B cell (primary cell): ENCODE results near the gene ADCY2. TPM values are rescaled to one million over a fixed set of nuclear protein-coding genes. Genes with fewer than 3 reads are reported as not detected.

ENCODE experiments used
- ATAC-seq: fragments of 200-7000 bp; cut with Tn5 transposase; one replicate; pipeline ENCODE4 v1.10.0; 2021; ENCODE audit warnings: low read depth, mild to moderate bottlenecking, moderate number of reproducible peaks, moderate library complexity
- CTCF ChIA-PET: fragments of 350-600 bp; sonication (Branson Sonifier 250); formaldehyde crosslinking; loops from one replicate; lab custom pipeline; 2021; ENCODE audit warnings: antibody characterized with exemption, inconsistent platforms; lab: Charles Lee
- POLR2A ChIA-PET: fragments of 350-600 bp; sonication (Branson Sonifier 250); formaldehyde crosslinking; loops from one replicate; lab custom pipeline; 2021; ENCODE audit warnings: antibody characterized with exemption; lab: Charles Lee
- DNase-seq: peaks from one replicate; pipeline ENCODE4 v3.0.0; 2013
- H2AFZ ChIP-seq: 2 replicates; pipeline ENCODE4 v1.6.1; 2012; ENCODE audit warnings: mild to moderate bottlenecking, low read depth, low read length; ENCODE audit not compliant: insufficient read depth, poor library complexity, severe bottlenecking
- H3K27ac ChIP-seq, 2 donors: 1 replicate in 1 of 2; 2 replicates in 1 of 2; pipeline ENCODE4 v1.5.1; 2012 to 2013; ENCODE audit warnings: low read length in 2 of 2, mild to moderate bottlenecking in 2 of 2, moderate library complexity in 1 of 2
- H3K27me3 ChIP-seq, 4 experiments: fragments of 200-600 bp in 1 of 4; sonication (generic) in 1 of 4; replicated peaks in 1 of 4; 1 replicate in 2 of 4; 2 replicates in 2 of 4; pipeline versions ENCODE4 v1.6.1 to v1.7.0; 2013 to 2016; ENCODE audit warnings: low read length in 3 of 4, mild to moderate bottlenecking in 2 of 4, mixed read lengths in 1 of 4, moderate library complexity in 1 of 4; ENCODE audit not compliant: insufficient read depth in 4 of 4, control insufficient read depth in 3 of 4; ENCODE audit errors: control extremely low read depth in 1 of 4
- H3K36me3 ChIP-seq, 2 experiments: replicated peaks in 1 of 2; 1 replicate in 1 of 2; 2 replicates in 1 of 2; pipeline versions ENCODE4 v1.6.1 to v1.7.1; 2013; ENCODE audit warnings: low read length in 1 of 2; ENCODE audit not compliant: insufficient read depth in 2 of 2, control insufficient read depth in 1 of 2; ENCODE audit errors: control extremely low read depth in 1 of 2, extremely low read depth in 1 of 2
- H3K4me1 ChIP-seq, 2 donors: fragments of 200-600 bp in 1 of 2; sonication (generic) in 1 of 2; 1 replicate in 1 of 2; 2 replicates in 1 of 2; pipeline versions ENCODE4 v1.5.1 to v1.6.1; 2013 to 2017; ENCODE audit warnings: low read length in 2 of 2; ENCODE audit not compliant: control insufficient read depth in 2 of 2, insufficient read depth in 2 of 2
- H3K4me2 ChIP-seq: replicated peaks from 2 replicates; pipeline ENCODE3; 2012; ENCODE audit warnings: mild to moderate bottlenecking, low read depth, low read length; ENCODE audit not compliant: poor library complexity, severe bottlenecking
- H3K4me3 ChIP-seq, 5 experiments: fragments of 200-600 bp in 1 of 5; sonication (generic) in 1 of 5; 1 replicate in 3 of 5; 2 replicates in 2 of 5; pipeline versions ENCODE4 v1.5.1 to v1.7.0; 2011 to 2016; ENCODE audit warnings: low read length in 4 of 5, mild to moderate bottlenecking in 4 of 5, low read depth in 2 of 5, control low read depth in 1 of 5, moderate library complexity in 1 of 5; ENCODE audit not compliant: insufficient read depth in 1 of 5; ENCODE audit errors: control extremely low read depth in 1 of 5, extremely low read depth in 1 of 5
- H3K79me2 ChIP-seq: fragments of 200-600 bp; sonication (generic); one replicate; pipeline ENCODE4 v1.6.0; 2016; ENCODE audit warnings: low read length; ENCODE audit not compliant: control insufficient read depth, insufficient read depth
- H3K9ac ChIP-seq: fragments of 200-600 bp; sonication (generic); 2 replicates; pipeline ENCODE4 v1.6.1; 2017; ENCODE audit warnings: mild to moderate bottlenecking, low read length, moderate library complexity
- H3K9me3 ChIP-seq, 3 donors: one replicate each; pipeline versions ENCODE4 v1.6.1 to v1.7.1; 2013; ENCODE audit warnings: low read length in 2 of 3; ENCODE audit not compliant: control insufficient read depth in 2 of 3, insufficient read depth in 1 of 3; ENCODE audit errors: control extremely low read depth in 1 of 3
- H4K20me1 ChIP-seq: 2 replicates; pipeline ENCODE4 v1.6.0; 2012; ENCODE audit warnings: mild to moderate bottlenecking, low read length; ENCODE audit not compliant: insufficient read depth, control insufficient read depth, poor library complexity, severe bottlenecking
- H3K27ac Mint-ChIP-seq: one replicate; pipeline ENCODE4 v1.8.0; 2021; ENCODE audit warnings: mixed read lengths
- H3K27me3 Mint-ChIP-seq: one replicate; pipeline ENCODE4 v1.8.0; 2021; ENCODE audit warnings: mixed read lengths
- H3K4me1 Mint-ChIP-seq: one replicate; pipeline ENCODE4 v1.8.0; 2021; ENCODE audit warnings: mixed read lengths
- H3K4me3 Mint-ChIP-seq: one replicate; pipeline ENCODE4 v1.8.0; 2021; ENCODE audit warnings: mixed read lengths
- H3K9me3 Mint-ChIP-seq: one replicate; pipeline ENCODE4 v1.8.0; 2022; ENCODE audit warnings: mixed read lengths; ENCODE audit not compliant: insufficient read depth
- CTCF ChIP-seq: fragments of 200-600 bp; IDR thresholded peaks from one replicate; pipeline ENCODE4 v1.8.0; 2022; ENCODE audit warnings: antibody characterized with exemption, mild to moderate bottlenecking
- EZH2 ChIP-seq: IDR thresholded peaks from 2 replicates; pipeline ENCODE4 v1.6.1; 2012; ENCODE audit warnings: borderline replicate concordance, low read depth, mild to moderate bottlenecking, moderate library complexity, low read length; ENCODE audit not compliant: insufficient read depth, poor library complexity, severe bottlenecking
- WGBS: methylation state at CpG from one replicate; pipeline ENCODE4 v1.1.5; 2013; ENCODE audit warnings: missing lambda C conversion rate; ENCODE audit not compliant: insufficient coverage; 5-methylcytosine and 5-hydroxymethylcytosine counted together
- intact Hi-C: fragments of 100-400 bp; cut with micrococcal nuclease; formaldehyde crosslinking; loops from one replicate; pipeline ENCODE4 v1.10.0; 2022
- polyA plus RNA-seq: library from polyadenylated mRNA; depleted of rRNA; stranded (reverse); fragments of >200 nt; gene quantifications from 2 replicates; pipeline ENCODE4 v1.2.3, GENCODE V29; 2012
- total RNA-seq, 2 donors: library from RNA; stranded (reverse); fragments of 120-200 nt in 1 of 2; gene quantifications; 1 replicate in 1 of 2; 2 replicates in 1 of 2; pipeline versions ENCODE4 v1.2.3 to v1.2.4, GENCODE V29; 2013 to 2022

Gene ADCY2
- total and polyA plus RNA-seq, 2 donors (not counting 1 experiment from before 2014, with no cell fraction given) = not detected

- Histone ChIP-seq H3K79me2 (no peaks in the 10 kb centered on the region), H4K20me1 (no peaks in the 10 kb centered on the region), H3K27me3 (no peaks in the 10 kb centered on the region), H2AFZ (no peak overlapping the region), H3K4me2 (no peak overlapping the region), H3K36me3 (no peaks in the 10 kb centered on the region), H3K9me3 (peaks cover 0 to 14% (median 0%) of the 10 kb centered on the region in 3 donors), H3K4me3 (no peak overlapping the region), H3K4me1 (no peaks in the 10 kb centered on the region), H3K27ac (no peak overlapping the region), H3K9ac (no peak overlapping the region)
- intact Hi-C loops = no loop called here
- Mint-ChIP-seq H3K27me3 (no peaks in the 10 kb centered on the region), H3K4me3 (no peak overlapping the region), H3K4me1 (no peaks in the 10 kb centered on the region), H3K9me3 (peaks cover 8% of the 10 kb centered on the region), H3K27ac (no peak overlapping the region)
- ChIA-PET CTCF (no interaction called here), POLR2A (no interaction called here)
- TF ChIP-seq EZH2 = no peak
- TF ChIP-seq CTCF = no peak
- DNase-seq (no peak), ATAC-seq (no peak)
- 90% methylated on average over 1 of the region's 1 CpG for WGBS
These were observed 97.1 kb downstream of the ADCY2 start for GRCh38 chr5:7493081-7493480.

GRCh38 chr5:7493622-7494021, 97.7 kb downstream of the ADCY2 start:
- Histone ChIP-seq H3K4me1 (no peaks in the 10 kb centered on the region), H2AFZ (no peak overlapping the region), H3K9ac (no peak overlapping the region), H3K79me2 (no peaks in the 10 kb centered on the region), H3K4me3 (no peak overlapping the region), H3K4me2 (no peak overlapping the region), H3K27ac (no peak overlapping the region), H3K27me3 (no peaks in the 10 kb centered on the region), H4K20me1 (no peaks in the 10 kb centered on the region), H3K9me3 (peaks cover 0 to 13% (median 0%) of the 10 kb centered on the region in 3 donors), H3K36me3 (no peaks in the 10 kb centered on the region)
- Mint-ChIP-seq H3K4me1 (no peaks in the 10 kb centered on the region), H3K9me3 (peaks cover 4% of the 10 kb centered on the region), H3K27ac (no peak overlapping the region), H3K27me3 (no peaks in the 10 kb centered on the region), H3K4me3 (no peak overlapping the region)
- intact Hi-C loops = no loop called here
- TF ChIP-seq EZH2 (no peak), CTCF (no peak)
- ATAC-seq = no peak
- POLR2A ChIA-PET = no interaction called here
- 96% methylated on average over 4 of the region's 5 CpGs for WGBS
- CTCF ChIA-PET = no interaction called here
- no peak for DNase-seq
